ENCODE measurements around the gene SLC15A3.
"Not testable (repeated sequence)": the region's sequence is repeated elsewhere in the genome, so short reads cannot be mapped to it uniquely, and the experiment has no call there.

Gene SLC15A3

GRCh38 chr11:60912223-60912850 lies 39.6 kb downstream of the SLC15A3 start:
- DNase-seq = no peak

- no peak for DNase-seq
Measured at GRCh38 chr11:60910711-60911380, 41.1 kb downstream of the SLC15A3 start.

- no peak for DNase-seq
Measured at GRCh38 chr11:60910281-60910687, 41.7 kb downstream of the SLC15A3 start.

- not testable (repeated sequence) for DNase-seq
Measured at GRCh38 chr11:60909680-60910280, 42.2 kb downstream of the SLC15A3 start.

- no peak for DNase-seq
Measured at GRCh38 chr11:60908803-60909202, 43.2 kb downstream of the SLC15A3 start.

- peak; percentile 97 for DNase-seq
Measured at GRCh38 chr11:60906132-60906972, 45.6 kb downstream of the SLC15A3 start, which contains the start of gene PRPF19. PRPF19 (minus strand) TSS chr11:60906585; CDS start chr11:60906382, 203 bp downstream.

GRCh38 chr11:60905551-60906113 lies 46.3 kb downstream of the SLC15A3 start:
- DNase-seq = no peak

DNA sequence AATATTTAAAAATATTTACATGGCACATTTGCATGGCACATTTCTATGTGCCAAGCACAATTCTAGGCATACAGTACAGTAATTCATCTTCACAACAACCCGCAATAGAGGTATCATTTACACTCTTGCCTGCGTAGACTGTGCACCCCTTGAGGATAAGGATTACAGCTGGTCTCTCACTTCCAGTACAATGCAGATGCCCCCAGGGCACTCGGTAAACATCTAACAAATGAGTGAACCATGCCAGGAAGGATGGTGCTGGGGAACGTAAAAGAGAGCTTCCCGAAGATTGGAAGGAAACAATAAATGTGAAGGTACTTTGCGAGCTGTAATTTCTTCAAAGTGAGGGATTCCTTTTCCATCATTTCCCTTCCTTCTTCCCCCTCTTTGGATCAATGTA lies 46.9 kb downstream of the SLC15A3 start:
- no peak for DNase-seq

GRCh38 chr11:60902625-60903024 lies 49.4 kb downstream of the SLC15A3 start:
- DNase-seq = no peak

DNA sequence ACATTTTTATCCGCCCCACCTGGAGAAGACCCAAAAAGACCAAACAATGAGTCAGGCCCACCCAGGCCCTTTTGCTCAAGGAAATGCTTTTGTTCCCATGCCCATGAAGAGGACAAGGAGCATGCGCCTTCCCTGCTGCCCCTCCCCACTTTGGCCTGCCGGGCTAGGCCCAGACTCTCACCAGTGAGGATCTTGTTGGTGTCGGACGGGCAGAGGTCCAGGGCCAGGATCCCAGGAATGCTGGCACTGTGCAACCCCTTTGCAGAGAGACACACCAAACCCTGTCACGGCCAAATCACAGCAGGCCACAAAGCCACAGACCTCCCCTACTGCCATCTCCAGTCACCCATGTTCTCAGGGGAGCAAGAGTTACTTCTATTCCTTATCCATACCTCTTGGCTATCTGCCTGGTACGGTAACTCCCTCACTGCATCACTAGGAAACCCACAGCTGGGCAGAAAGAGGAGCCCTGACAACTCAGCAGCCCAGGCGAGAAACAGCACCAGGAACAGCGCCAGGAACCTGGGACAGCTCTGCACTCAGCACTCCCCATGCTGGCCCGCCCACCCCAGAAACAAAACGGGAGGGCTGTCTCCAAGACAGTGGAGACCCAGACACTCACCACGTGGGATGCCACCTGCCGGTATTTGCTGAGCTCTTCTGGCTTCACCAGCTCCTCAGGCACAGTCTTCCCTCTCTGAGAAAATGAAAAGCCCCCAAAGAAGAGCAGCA lies 51.1 kb downstream of the SLC15A3 start:
- no peak for DNase-seq

GRCh38 chr11:60899977-60900376 lies 52.0 kb downstream of the SLC15A3 start:
- no peak for DNase-seq

DNA sequence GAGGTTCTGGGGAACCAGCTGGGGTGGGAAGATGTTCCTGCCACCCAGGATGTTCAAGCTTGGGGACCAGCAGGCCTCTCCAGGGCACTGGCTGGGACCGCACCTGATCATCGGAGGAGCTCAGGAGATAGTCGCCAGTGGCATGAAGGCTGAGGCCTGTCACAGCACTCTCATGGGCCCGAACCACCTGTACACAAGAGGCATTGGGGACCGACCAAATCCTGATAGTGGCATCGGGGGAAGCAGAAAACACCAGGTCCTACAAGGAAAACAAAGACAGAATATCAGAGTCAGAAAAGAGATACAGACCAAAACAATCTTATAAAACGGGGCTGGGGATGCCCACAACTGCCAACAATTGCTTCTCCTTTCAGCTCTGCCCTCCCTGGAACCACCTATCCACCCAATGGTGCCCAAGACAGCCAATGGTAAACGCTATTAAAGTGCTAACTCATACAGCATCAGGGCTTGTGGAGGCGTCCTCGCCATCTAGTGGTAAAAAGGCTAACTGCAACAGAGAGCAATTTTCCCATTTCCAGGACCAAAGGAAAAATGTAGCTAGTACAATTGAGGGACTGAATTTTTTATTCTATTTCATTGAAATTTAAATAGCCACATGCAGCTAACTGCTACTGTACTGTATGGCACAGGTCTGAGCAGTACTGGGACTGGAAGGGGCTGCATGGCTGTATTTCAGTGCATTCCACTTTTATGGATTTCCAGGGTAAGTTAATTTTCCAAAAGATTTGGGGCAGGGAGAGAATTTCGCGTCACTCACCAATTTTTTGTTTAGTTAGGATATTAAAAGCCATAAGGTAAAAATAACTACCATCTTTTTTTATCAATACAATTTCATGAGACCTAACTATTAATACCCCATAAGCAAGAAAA lies 52.7 kb downstream of the SLC15A3 start:
- DNase-seq = peak; percentile 59

DNA sequence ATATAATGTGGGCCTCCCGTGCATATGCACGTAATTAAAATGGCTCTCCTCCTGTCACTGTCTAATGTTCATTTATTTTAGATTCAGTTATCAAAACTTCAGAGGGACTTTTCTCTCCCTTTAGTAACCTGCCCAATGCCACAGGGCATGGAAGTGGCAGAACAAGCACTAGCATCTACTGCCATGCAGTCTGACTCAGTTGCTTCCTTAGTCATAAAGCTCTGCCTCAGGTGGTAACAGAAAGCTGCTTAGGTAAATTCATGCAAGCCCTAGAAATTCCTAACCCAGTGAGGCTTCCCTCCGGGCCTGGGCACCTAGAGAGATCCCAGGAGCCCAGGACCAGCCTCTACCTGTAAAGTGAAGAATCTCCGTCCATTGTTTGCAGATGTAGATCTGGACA lies 54.5 kb downstream of the SLC15A3 start:
- no peak for DNase-seq

DNA sequence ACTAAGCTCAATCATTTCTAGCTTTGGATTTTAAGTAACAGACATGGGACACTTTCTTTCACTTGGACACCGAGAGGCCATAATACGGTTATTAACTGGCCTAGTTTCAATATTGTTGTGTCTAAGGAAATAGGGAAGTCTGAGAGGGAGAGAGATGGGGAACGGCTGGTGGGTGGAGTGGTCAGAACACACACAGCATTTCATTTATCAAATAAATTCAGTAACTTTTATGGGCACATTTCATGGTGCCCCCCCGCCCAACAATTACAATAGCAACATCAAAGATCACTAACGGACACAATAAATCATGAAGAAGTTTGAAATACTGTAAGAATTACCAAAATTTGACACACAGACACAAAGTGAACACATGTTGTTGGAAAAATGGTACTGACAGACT lies 56.3 kb downstream of the SLC15A3 start:
- no peak for DNase-seq

GRCh38 chr11:60891103-60891741 lies 60.8 kb downstream of the SLC15A3 start:
- no peak for DNase-seq

DNA sequence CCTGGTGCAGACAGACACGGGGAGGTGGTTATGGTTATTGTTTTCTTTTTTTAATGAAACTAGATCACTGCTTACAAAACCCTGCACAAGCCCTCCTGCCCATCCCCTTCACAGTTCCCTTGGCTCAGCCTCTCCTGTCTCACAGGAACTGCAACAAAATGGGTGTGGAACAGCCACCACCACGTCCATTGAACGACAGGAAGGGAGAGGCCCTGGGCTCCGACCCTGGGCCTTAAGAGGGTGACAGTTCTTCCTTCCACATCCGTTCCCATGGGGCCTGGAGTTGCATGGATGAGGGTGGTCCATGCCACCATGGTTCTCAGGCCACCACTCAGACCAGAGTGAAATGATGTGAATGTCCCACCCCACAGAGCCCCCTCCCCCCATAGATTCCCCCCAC lies 61.3 kb downstream of the SLC15A3 start:
- DNase-seq = no peak

- DNase-seq = no peak
Measured at GRCh38 chr11:60889869-60890311, 62.1 kb downstream of the SLC15A3 start.

- DNase-seq = peak; percentile 81
Measured at GRCh38 chr11:60887556-60887955, 64.4 kb downstream of the SLC15A3 start.
